NAMALWA (cell line): ENCODE results near the gene INPP5A.

Experiments
- DNase-seq: peaks from one replicate; pipeline ENCODE4 v3.0.0-alpha.2; 2015; ENCODE audit warnings: low spot score

Gene INPP5A

DNA sequence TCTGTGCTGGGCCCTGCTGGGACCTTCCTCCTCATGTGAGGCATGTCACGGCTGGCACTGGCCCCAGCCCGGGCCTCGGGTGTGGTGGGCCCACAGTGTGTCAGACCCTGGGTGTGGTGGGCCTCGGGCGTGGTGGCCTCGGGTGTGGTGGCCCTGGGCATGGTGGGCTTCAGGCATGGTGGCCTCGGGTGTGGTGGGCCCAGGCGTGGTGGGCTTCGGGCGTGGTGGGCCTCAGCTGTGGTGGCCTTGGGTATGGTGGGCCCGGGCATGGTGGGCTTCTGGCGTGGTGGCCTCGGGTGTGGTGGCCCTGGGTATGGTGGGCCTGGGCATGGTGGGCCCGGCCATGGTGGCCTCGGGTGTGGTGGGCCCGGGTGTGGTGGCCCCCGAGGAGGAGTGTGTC, 207.9 kb downstream of the INPP5A start:
- no peak for DNase-seq

DNA sequence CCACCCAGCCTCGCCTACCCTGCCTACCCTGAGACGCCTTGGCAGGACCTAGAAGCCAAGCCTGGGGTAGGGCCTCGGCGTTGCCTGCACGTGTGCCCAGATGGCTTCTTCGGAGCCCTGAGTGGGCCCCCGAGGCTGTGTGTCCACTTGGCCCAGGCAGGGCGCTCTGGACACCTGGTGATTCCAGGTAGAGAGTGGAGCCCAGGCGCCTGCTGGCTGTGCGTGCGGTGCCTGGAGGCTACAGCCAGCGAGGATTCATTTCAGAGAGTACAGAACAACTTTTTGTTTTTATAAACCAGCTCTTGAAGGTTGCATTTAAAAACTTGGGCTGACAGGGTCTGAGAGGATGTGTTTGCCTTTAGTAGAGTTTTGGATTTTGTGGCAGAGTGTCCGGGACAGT, 208.4 kb downstream of the INPP5A start:
- no peak for DNase-seq

DNA sequence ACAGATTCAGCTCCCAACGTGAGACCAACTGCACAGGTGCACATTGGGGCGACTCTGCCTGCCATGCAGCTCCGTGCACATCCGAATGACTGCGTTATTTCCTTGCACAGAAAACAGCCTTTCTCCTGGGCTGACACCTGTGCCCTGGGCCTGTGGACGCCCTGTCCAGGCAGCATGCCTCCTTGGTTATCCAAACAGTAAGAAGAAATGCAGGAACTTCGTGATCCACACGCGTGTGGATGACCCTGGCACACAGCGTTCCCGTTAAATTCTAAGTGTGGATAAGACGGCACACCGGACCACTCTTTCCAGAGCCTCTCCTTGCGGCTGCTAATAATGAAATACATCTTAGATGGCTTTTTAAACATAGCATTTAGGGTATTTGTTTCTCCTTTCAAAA, 208.8 kb downstream of the INPP5A start:
- DNase-seq, result no peak

DNA sequence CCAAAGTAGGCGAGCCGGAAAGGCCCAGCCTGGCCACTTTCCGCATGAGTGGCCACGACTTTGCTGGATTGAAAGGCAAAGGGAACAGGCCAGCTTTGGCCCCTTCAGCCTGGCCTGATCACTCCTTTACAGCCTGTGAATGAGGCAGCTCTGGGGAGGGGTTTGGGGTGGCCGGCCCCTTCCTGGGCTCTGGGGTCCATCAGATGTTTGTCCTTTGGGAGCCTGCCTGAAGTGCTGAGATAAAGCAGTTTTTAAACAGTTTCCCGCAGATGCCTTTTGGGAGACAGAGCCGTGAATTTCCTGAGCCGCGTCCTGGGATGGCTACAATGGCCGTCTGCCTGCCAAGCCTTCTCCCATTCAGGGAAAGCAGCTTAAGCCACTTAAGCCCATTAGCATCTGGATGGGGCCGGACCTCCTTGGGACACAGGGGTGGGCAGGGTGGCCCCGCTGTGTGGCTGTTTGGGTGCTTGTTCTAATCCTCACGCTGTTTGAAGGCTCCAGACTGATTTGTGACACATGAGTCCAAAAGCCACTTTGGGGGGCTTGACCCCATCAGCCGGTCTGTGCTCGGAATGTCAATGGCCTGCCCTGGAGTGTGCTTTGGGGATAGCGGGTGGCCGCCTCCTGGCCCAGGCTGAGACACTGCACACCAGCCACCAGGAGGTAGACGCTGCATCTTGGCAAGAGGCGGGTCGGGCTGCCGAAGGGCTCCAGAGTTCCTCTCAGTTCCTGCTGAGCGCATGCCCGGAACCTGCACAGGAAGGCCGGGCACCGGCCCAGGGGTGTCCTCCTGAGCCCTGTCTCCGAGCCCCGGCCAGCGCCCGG, 209.4 kb downstream of the INPP5A start:
- DNase-seq, result no peak

DNA sequence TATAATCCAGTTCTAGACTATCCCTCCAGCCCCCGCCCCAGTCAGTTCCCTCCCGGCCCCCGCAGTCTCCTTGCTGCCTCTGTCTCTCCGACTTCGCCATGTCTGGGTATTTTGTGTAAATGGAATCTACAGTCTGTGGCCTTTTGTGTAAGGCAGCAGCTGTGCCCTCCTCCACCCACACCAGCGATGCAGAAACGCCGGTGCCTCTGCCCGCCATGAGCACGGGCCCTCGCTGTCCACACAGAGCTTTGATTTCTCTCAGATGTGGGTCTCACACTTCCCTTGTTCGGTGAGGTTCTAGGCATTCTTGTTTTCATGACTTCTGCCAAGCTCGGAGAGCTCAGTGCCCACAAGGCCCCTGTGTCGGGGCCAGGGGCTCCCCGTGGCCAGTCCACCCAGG, 210.5 kb downstream of the INPP5A start:
- no peak for DNase-seq

DNA sequence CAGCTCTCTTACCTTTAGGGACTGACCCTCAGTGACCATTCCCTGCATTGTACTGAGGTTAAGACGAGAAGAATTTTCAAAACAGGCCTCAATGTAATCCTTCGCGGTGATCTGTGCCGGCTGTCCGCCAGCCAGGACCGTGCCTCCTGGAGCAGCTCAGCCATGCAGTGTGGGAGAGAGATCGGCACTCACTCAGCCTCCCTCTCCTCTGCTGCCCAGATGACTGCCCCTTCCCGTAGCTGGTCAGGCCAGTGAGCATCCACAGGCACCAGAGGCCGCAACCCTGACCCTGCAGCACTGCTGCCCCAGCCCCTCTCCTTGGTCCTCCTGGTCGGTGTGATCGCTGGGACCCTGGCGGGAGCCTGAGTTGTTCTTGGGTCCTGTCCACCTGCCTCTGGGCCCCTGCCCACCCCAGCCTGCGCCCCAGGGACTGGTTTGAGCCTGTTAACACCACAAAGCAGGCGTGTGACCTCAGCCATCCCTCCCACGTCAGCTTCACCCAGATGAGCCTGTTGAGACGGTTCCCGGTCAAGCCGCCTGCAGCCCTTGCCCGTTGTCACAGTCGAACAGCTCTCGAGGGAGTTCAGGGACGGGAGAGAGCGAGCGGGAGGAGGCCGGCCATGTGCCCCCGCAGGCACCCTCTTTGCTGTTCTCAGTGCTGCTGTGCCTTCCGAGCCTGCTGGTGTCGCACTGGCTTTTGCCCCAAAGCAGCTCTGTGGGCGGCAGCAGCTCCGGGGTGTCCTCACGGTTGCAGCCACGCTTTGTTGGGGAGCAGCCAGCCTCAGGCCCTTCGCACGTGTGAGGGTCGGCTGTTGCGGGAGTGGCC, 211.2 kb downstream of the INPP5A start:
- no peak for DNase-seq

DNA sequence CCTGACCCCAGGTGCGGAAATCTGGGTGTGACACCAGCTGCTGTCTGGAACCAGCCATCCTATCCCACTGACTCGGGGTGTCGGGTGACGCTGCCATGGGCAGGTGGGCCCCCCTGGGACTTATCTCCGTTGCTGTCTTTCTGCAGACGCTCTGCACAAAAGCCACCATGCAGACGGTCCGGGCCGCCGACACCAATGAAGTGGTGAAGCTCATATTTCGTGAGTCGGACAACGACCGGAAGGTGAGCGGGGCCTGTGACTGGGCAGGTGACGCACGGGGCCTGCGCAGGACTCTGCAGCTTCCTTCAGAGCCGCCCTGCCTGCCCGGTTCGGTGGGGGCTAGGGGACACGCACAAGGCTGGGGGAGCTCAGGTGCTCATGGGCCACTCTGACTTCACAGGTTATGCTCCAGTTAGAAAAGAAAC, 211.8 kb downstream of the INPP5A start:
- no peak for DNase-seq

DNA sequence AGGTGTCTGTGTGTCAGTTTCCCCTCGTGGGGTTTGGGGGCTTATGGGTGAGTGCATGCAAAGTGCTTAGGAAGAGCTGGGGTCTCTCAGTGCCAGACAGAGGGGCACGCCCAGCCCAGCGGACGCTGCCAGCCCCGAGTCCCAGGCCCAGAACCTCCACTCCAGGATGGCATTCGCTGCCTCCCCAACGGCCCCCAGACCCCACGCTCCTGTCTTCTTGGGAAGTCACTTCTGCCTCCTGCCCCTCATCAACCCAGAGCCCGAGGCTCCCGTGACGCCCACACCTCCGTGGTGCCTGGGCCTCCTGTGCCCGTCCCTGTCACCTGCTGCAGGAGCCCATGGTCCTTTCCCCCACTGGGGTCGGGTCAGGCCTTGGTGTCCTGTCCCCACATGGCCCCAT, 213.3 kb downstream of the INPP5A start:
- DNase-seq, result no peak

DNA sequence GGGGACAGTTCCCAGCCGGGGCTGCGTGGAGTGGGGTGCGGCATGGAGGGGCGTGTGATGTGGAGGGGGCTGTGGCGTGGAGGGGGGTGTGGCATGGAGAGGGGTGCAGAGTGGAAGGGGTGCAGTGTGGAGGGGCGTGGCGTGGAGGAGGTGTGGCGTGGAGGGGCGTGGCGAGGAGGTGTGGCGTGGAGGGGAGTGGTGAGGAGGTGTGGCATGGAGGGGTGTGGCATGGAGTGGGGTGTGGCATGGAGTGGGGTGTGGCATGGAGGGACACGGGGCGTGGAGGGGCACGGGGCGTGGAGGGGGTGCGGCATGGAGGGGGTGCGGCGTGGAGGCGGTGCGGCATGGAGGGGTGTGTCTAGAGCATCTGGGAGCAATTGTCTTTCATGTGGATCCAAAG, 214.8 kb downstream of the INPP5A start:
- DNase-seq, result no peak

DNA sequence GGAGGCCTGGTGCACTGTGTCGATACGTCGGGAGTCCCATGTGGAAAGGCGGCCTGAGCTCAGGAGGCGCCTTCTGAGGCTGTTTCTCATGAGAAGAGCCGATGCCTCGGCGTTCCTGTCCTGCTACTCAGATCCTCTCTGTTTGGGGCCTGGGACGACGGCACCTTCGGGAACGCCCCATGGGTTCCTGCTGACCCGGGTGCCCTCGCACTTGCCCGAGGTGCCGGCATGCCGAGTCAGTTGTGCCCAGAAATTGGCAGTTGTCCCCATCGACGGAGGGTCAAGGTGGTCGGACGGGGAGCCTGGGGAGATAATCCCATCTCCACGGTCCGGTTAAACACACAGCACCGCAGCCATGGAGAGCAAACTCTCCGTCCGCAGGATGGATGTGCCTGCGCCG, 215.4 kb downstream of the INPP5A start:
- DNase-seq, result no peak

DNA sequence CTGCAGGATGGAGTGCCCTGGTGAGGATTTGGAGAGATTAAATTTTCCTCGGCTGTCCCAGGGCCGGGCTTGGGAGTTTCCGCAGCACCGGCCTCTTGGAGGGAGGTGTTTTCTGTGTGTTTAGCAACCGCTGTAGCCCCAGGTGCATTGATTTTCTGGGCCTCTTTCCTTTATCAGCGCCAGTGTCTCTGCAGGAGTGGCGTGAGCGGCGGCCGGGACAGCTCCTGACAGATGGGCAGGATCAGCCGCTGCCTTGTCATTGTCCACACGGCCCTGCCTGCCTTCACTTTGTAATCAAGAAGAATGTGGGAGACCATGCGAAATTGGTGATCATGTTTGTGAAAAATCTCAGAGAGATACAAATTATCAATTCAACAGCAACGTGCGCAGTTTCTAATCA, 216.0 kb downstream of the INPP5A start:
- no peak for DNase-seq

DNA sequence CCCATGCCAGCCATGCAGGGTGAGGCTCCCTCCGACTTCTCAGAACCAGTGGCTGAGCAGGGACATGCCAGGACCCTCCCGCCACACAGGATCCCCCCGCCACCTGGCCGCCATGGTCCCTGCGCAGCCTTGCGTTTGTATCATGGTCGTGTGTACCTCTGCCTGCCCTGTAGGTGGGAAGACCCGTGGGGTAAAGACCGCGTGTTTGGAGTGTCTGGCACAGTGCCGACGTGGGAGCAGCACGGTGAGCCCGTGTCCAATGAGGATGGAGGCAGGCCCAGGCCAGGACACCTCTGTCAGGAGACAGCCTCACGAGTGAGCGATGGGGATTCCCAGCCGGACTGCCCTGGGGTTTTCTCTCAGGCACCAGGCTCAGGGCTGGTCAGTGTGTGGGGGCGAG, 216.5 kb downstream of the INPP5A start:
- DNase-seq, result no peak

DNA sequence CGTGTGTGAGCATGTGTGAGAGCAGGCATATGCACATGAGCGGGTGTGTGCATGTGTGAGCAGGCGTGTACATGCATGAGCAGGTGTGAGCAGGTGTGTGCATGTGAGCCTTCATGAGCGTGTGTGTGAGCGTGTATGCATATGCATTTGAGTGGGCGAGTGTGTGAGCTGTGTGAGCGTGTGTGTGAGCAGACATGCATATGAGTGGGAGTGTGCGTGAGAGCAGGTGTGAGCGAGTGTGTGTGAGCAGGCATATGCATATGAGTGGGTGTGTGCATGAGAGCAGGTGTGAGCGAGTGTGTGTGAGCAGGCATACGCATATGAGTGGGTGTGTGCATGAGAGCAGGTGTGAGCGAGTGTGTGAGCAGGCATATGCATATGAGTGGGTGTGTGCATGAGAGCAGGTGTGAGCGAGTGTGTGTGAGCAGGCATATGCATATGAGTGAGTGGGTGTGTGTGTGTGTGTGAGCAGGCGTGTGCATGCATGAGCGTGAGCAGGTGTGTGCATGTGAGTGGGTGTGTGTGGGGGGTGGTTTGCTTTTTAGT, 217.7 kb downstream of the INPP5A start:
- DNase-seq, result no peak

DNA sequence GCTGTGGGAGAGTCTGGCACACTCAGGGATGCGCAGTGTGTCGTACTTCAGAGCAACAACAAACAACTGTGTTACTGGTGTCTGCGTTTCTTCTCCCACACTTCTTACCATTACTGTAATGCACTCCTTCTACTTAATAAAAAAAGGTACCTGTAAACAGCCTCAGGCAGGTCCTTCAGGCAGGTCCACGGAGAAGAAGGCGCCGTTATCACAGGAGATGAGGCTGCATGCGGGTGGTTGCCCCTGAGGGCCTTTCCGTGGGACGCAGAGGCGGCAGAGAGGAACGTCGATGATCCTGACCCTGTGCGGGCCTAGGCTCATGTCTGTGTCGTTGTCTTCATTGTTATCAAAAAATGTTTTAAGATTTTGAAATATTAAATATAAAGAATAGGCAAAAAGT, 219.0 kb downstream of the INPP5A start:
- no peak for DNase-seq

DNA sequence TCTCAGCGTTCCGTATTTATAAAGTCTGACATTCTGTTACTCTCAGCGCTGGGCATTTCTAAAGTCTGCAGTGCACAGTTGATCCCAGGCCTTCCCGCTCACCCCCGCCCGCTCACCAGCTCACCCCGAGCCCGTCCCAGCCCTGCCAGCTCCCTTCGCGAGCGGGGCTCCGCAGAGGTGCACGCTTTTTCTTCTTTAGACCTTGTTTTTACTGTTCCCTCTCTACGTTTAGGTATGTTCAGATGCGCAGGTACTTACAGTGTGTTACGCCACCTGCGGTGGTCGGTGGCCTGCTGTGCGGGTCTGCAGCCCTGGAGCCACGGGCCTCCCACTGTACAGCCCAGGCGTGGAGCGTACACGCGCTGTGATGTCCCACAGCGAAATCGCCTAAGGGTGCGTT, 219.6 kb downstream of the INPP5A start:
- DNase-seq, result no peak

DNA sequence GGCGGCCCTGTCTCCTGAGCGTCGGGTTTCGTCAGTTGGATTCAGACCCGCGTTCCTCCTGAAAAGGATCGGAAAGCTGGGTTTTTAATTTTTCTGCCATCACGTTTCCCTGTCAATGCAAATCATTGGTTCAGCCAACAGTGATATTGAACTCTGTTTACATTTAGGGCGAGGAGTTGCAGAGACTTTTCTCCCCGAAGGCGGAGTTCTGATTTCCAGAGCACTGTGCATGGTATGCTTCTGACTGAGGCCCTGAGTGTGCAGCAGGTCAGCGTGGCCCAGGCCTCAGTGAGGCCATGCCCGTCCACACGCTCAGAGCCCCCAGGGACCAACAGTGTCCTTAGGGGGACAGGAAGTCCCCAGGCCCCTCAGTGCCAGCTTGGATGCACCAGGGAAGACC, 221.3 kb downstream of the INPP5A start:
- no peak for DNase-seq

DNA sequence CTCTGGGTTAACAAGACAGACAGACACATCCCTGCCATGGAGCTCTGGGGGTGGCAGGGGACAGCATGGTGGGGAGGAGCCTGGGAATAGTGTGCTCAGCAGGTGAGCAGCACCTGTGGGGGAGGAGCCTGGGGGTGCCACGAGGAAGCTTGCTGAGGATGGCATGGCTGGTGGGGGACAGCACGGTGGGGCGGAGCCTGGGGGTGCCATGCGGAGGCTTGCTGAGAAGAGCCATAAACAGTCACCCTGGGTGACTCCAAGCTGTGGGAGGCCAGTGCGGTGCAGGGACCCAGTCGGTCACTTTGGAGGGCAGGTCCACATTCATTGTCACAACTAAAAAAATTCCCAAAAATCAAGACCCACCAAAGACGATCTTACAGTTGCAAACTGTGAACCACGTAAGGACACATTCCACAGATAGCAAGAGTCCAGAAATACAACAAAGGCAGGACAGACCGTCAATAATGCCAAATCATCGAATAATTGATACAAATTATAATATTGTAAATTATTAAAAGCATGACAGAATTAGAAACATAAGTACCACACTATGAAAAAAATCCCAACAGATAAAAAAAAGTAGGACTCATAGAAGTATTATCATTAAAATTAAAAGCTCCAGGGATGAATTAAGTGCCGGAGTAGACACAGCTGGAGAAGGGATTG, 223.9 kb downstream of the INPP5A start:
- DNase-seq, result no peak

DNA sequence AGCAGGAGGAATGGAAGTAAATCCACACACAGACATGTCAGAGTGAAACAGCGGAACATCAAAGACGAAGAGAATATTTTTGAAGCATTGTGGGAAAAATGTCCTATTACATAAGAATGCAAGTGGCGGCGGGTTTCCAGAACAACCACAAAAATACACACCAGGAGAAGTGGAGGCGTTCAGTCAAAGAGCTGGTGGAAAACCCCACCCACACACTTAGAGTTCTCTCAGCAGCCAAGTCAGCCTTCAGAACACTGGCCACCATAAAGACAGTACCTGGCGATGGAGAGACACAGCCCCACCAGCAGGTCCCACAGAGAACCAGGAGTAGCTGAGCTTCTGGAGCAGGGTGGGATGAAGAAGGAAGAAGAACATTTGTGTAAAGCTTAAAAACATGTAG, 224.7 kb downstream of the INPP5A start:
- no peak for DNase-seq

DNA sequence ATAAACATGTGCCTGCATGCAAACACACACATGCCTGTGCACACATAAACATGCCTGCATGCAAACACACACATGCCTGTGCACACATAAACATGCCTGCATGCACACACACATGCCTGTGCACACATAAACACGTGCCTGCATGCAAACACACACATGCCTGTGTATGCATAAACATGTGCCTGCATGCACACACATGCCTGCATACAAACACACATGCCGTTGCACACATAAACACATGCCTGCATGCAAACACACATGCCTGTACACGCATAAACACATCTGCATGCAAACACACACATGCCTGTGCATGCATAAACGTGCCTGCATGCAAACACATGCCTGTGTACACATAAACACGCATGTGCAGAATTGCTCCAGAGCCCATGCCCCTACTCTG, 226.0 kb downstream of the INPP5A start:
- no peak for DNase-seq

DNA sequence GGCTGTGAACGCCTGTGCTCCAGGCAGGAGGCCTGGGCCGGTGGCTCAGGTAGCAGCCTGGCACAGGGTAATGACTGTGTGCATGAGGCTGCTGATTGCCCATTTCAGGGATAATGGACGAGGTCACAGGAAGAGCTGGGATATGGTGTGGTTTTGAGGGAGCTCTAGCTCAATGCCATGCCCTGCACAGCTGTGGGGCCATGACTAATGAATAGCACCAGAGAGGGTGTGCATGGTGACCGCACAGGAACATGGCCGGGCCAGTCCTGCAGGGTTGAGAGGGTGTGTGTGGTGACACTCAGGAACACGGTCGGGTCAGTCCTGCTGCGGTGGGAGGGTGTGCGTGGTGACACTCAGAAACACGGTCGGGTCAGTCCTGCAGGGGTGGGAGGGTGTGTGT, 226.5 kb downstream of the INPP5A start:
- DNase-seq, result no peak

DNA sequence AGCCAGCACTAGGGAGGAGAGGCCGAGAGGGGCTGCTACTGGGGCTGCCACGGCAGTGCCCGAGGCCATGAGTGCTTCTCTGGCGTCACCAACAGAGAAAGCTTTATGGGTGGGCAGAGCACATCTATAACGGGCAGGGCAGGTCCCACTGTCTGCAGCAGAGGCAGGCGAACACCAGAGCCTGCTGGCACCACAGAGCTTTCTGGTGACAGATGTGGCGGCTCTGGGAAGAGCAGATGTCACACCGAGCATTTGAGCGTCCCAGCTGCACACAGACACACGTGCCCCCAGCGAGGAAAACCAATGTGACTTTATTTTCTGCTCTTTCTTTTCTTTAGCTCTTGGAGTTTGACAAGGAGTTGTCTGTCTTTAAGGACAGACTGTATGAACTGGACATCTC, 227.8 kb downstream of the INPP5A start:
- no peak for DNase-seq

DNA sequence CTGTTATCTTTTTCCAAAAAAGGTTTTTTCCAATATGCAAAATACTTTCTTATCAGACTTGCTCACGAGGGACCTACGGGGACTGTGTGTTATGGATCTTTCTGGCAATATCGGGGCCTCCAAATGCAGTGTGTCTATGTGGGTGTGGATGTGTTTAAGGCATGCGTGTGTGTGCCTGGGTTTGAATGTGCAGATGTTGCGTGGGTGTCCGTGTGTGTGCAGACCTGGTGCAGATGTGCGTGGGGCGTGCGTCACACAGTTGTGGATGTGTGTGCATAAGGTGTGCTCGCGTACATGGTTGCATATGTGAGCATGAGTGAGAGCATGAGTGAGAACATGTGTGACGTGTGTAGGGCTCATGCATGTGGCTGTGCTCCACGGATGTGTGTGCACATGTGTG, 228.7 kb downstream of the INPP5A start:
- DNase-seq, result no peak
